Testis (tissue), 3 donors: ENCODE results near the gene NSMF. TPM values are rescaled to one million over a fixed set of nuclear protein-coding genes. Genes with fewer than 3 reads are reported as not detected.

Source experiments
- DNase-seq: peaks from one replicate; pipeline ENCODE4 v3.0.0-alpha.2; 2019
- H3K27ac ChIP-seq, 2 donors: fragments of 200-600 bp; sonication (generic); one replicate each; pipeline ENCODE4 v1.5.1; 2019
- H3K27me3 ChIP-seq: fragments of 200-600 bp; sonication (generic); one replicate; pipeline ENCODE4 v1.5.1; 2019
- H3K36me3 ChIP-seq: fragments of 200-600 bp; sonication (generic); one replicate; pipeline ENCODE4 v1.5.1; 2017; ENCODE audit warnings: low read depth; ENCODE audit errors: missing control alignments
- H3K4me1 ChIP-seq: fragments of 200-600 bp; sonication (generic); one replicate; pipeline ENCODE4 v1.5.1; 2019
- H3K4me3 ChIP-seq, 2 donors: fragments of 200-600 bp; sonication (generic); one replicate each; pipeline ENCODE4 v1.5.1; 2017 to 2019
- H3K9me3 ChIP-seq: fragments of 200-600 bp; sonication (generic); one replicate; pipeline ENCODE4 v1.5.1; 2017
- CTCF ChIP-seq, 3 experiments: fragments of 450-650 bp in 2 of 3; fragments of 200-600 bp in 1 of 3; sonication (generic) in 1 of 3; IDR thresholded peaks; one replicate each; pipeline ENCODE4 v1.5.1; 2016 to 2019; ENCODE audit warnings: antibody characterized with exemption in 3 of 3, mild to moderate bottlenecking in 2 of 3, moderate library complexity in 1 of 3
- POLR2A ChIP-seq: fragments of 450-650 bp; IDR thresholded peaks from one replicate; pipeline ENCODE4 v1.6.1; 2017; ENCODE audit warnings: antibody characterized with exemption, mild to moderate bottlenecking, moderate library complexity
- WGBS, 2 donors: methylation state at CpG; one replicate each; pipeline ENCODE4 v1.1.5; 2018; 5-methylcytosine and 5-hydroxymethylcytosine counted together
- intact Hi-C: fragments of 100-400 bp; cut with DNase I; formaldehyde crosslinking; loops from one replicate; pipeline ENCODE4 v1.15.1; 2023; ENCODE audit warnings: low total_unique reads
- polyA plus RNA-seq: library from polyadenylated mRNA; stranded (reverse); fragments of 350-450 nt; fragmentation: Illumina TruSeq; extraction: RNeasy Lipid Tissue Mini Kit (QIAGEN cat#74804); gene quantifications from one replicate; pipeline ENCODE4 v1.2.3, GENCODE V29; 2014; ENCODE audit warnings: low read depth, low replicate concordance; ENCODE audit not compliant: insufficient read depth
- total RNA-seq, 2 donors: library from RNA; depleted of rRNA; stranded (reverse); fragments of >200 nt; gene quantifications; one replicate each; pipeline ENCODE4 v1.2.3, GENCODE V29; 2016

Gene NSMF
- total and polyA plus RNA-seq, 3 donors from 2014 or later = 42.5 to 105 (median 81.7) TPM

GRCh38 chr9:137504432-137504777 is 45.3 kb upstream of the NSMF start:
- no peaks in the 10 kb centered on the region for H3K27me3 ChIP-seq
- no peak overlapping the region for H3K27ac ChIP-seq
- no peaks in the 10 kb centered on the region for H3K36me3 ChIP-seq
- WGBS, 2 donors = 86 to 87% methylated on average over 7 of the region's 7 CpGs
- intact Hi-C loops = no loop called here
- H3K4me1 ChIP-seq = no peaks in the 10 kb centered on the region
- DNase-seq = no peak
- H3K4me3 ChIP-seq = no peak overlapping the region
- TF ChIP-seq CTCF (IDR thresholded peaks at IDR 0.05) (no peak), POLR2A (no peak)
- no peaks in the 10 kb centered on the region for H3K9me3 ChIP-seq

GRCh38 chr9:137502008-137502911 is 43.1 kb upstream of the NSMF start:
- no peaks in the 10 kb centered on the region for H3K27me3 ChIP-seq
- H3K36me3 ChIP-seq = no peaks in the 10 kb centered on the region
- no peak overlapping the region for H3K4me3 ChIP-seq
- TF ChIP-seq CTCF (IDR thresholded peaks at IDR 0.05) (no peak), POLR2A (no peak)
- intact Hi-C loops = no loop called here
- DNase-seq = peak; percentile 38
- 65 to 66% methylated on average over 25 to 34 of the region's 36 CpGs for WGBS, 2 donors
- no peaks in the 10 kb centered on the region for H3K9me3 ChIP-seq
- H3K27ac ChIP-seq = no peak overlapping the region
- no peaks in the 10 kb centered on the region for H3K4me1 ChIP-seq

- no peaks in the 10 kb centered on the region for H3K27me3 ChIP-seq
- intact Hi-C loops = no loop called here
- WGBS, 2 donors = 85 to 91% methylated on average over 11 of the region's 12 CpGs
- TF ChIP-seq CTCF (IDR thresholded peaks at IDR 0.05) = no peak
- TF ChIP-seq POLR2A = no peak
- no peaks in the 10 kb centered on the region for H3K36me3 ChIP-seq
- no peak for DNase-seq
- no peaks in the 10 kb centered on the region for H3K9me3 ChIP-seq
- H3K27ac ChIP-seq = no peak overlapping the region
- no peak overlapping the region for H3K4me3 ChIP-seq
- H3K4me1 ChIP-seq = no peaks in the 10 kb centered on the region
These were observed 42.3 kb upstream of the NSMF start for GRCh38 chr9:137501457-137501856.

- DNase-seq = no peak
- Histone ChIP-seq H3K27ac (no peak overlapping the region), H3K9me3 (no peaks in the 10 kb centered on the region), H3K36me3 (no peaks in the 10 kb centered on the region), H3K4me3 (no peak overlapping the region), H3K27me3 (no peaks in the 10 kb centered on the region), H3K4me1 (no peaks in the 10 kb centered on the region)
- no peak for TF ChIP-seq POLR2A
- no peak for TF ChIP-seq CTCF (IDR thresholded peaks at IDR 0.05)
- 93 to 94% methylated on average over 22 to 45 of the region's 45 CpGs for WGBS, 2 donors
- intact Hi-C loops = no loop called here
These were observed 41.7 kb upstream of the NSMF start for GRCh38 chr9:137500666-137501397.
